HG02678 (cell line): Measurements from ENCODE around the gene CMKLR1.
A peak's percentile ranks its signal among the peaks of the same experiment; 100 is the strongest.

Source experiments
- ATAC-seq: cut with Tn5 transposase; IDR thresholded peaks from one replicate; pipeline ENCODE4 v1.9.1; 2021; ENCODE audit warnings: mild to moderate bottlenecking, moderate library complexity; ENCODE audit not compliant: unreplicated experiment

Gene CMKLR1

DNA sequence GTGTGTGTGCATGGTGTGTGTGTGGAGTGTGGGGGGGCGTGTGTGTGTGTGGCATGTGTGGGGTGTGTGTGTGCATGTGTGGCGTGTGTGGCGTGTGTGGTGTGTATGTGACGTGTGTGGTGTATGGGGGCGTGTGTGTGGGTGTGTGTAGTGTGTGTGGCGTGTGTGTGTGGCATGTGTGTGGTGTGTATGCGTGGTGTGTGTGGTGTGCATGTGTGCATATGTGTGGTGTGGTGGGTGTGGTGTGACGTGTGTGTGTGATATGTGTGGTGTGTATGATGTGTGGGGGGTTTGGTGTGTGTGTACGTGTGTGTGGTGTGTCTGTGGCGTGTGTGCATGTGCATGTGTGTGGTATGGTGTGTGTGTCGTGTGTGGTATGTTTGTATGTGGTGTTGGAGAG lies 24.1 kb upstream of the CMKLR1 start:
- no peak for ATAC-seq

GRCh38 chr12:108361606-108362005 lies 22.5 kb upstream of the CMKLR1 start:
- no peak for ATAC-seq

DNA sequence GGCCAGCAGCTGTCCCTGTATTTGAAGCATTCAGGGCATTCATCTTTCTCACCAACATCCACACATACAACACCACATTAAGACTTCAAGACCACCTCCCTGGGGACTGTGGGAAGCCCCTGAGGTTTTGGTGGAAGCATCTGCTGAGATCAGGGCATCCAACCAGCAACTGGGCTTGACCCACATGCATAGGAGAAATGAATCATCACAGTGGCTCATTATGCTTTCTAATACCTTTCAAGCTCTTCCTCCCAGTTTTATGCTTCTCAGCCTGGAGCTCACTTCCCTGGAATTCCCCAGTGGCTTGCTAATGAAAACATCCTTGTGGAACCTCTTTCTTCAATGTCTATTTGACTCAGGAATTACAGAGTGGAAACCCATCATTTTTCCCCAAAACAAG lies 21.4 kb upstream of the CMKLR1 start:
- ATAC-seq = peak; percentile 77

GRCh38 chr12:108360057-108360456 lies 20.9 kb upstream of the CMKLR1 start:
- no peak for ATAC-seq

DNA sequence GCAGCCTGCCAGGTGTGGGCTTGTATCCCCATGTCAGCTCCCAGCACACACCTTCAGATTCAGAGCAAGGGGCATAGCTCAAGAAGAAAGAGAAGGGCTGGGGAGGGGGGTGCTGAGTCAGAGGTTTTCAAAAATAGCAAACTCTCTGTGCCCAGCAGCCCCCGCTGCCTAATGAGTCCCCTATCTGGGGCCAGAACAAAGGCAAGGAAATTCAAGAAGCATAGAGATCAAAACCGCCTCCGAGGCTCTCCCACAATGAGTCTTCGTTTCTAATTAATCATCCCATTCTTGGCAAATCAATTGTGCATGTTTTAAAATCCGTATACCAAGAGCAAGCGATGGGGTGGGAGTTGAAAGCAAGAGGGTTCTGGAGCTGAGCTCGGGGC lies 19.5 kb upstream of the CMKLR1 start:
- ATAC-seq = no peak

DNA sequence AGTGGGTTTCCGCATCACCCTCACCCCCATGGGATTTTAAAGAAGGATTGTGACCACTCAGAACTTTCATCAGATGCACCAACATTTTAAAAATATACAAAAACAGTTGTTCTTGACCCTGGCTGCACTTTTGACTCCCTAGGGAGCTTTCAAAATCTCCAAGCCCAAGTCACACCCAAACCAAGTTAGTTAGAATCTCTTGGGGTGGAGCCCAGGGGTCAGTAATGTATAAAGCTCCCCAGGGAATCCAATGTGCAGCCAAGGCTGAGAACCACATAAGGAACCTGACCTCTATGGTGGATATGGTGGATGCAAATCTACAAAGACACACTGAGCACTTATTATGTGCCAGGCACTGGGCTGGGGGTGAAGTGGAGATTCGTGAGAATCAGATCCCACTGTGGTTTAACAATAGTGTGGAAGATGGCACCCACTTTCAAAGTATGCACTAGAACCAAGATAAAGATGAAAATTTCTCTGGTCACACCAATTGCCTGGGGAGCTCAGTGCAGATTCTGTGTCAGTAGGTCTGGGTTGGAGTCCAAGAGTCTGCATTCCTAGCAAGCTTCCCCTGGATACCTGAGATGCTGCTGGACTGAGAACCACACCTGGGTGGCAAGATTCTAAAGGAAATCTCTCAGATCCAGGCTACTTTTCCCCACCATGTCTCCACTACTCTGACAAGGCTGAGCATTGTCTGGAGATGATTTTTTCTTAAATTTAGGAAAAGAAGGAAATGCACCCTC lies 18.9 kb upstream of the CMKLR1 start:
- no peak for ATAC-seq

GRCh38 chr12:108356835-108357806 lies 18.0 kb upstream of the CMKLR1 start:
- ATAC-seq = no peak

DNA sequence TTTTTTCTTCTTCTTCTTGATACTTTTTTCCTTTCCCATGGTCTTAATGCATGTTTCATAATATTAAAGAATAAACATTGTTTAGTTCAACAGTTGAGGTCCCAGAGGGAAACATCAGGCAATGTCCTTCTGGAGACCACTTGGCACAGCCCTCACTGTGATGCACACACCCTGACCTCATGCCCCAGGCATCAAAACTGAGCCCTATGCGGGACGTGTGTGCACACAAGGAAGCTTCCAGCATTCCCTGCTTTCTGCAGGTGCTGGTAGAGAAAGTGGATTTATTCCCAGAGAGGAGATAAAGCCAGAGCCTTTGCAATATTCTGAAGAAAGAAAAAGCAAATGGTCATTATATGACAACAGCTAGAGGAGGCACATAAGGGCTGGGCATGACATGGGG lies 16.0 kb upstream of the CMKLR1 start:
- no peak for ATAC-seq

DNA sequence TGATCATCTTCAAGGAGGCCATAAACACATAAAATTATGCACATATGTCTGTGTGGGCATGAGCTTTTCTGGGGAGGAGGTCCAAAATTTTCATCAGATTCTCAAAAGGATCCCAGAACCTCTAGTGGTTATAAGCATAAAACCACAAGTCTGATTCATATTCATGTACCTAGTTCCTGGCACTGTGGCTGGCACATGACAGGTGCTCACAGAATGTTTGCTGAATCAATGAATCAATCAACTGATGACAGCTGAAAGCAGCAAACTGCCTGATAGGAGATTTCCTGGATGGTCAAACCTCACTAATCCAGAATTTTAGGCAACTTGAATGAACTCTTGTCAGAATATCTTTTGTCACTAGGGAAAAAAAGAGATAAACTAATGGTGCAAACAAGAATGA lies 13.5 kb upstream of the CMKLR1 start:
- ATAC-seq = no peak

DNA sequence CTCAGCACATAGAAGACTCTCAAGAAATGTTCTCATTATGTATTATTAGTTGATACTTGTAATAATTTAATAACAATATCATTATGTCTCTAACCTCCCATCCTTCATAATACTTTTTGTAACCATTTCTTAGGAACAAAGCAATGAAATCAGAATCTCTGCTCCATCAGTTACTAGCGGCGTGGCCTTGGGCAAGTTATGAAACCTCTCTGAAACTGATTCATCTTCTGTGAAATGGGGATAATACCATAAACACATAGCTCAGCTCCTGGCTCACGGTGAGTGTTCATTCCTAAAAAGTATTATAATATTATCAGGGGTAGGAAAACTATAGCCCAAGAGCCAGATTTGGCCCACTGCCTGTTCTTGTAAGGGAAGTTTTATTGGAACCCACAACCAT lies 11.4 kb upstream of the CMKLR1 start:
- no peak for ATAC-seq

GRCh38 chr12:108349278-108349688 lies 10.2 kb upstream of the CMKLR1 start:
- no peak for ATAC-seq

- no peak for ATAC-seq
These were observed 9.7 kb upstream of the CMKLR1 start for GRCh38 chr12:108348842-108349241.

DNA sequence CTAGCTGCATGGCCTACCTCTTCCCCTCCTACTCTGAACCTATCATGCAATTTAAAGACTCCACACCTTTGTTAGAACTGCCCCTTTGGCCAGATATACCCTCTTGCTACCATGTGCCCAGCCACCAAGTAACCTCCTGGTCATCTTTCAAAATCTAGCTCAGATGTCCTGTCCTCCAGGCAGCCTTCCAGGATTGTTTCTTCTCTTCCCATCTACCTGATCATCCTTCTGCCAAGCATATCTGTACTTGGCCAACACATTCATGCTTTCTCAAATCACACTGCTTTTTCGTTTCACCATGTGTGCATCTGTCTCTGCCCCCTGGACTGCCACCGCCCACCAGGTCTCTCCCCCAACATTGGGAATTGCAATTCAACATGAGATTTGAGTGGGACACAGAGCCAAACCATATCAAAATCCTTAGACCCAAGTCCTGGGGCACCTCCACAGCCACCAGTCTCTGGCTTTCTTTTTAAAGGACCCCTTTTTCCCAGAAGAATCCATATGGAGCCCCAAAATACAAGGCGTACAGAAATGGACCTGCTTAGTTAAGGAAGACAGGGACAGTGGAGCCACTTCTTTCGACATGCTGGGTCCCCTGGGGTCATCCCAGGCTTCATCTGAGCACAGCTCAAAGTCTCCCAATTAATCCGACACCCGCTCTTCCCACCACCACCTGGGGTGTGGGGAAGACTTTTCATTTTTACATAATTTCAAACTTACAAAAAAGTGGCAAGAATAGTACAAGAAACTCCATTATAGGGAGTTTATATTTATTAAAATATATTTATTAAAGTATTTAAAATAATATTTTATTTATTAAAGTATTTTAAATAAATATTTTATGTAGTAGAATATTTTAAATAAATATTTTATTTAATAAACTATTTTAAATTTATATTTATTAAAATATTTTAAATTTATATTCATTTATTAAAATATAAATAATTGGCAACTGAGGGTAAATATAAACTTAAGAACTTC lies 7.9 kb upstream of the CMKLR1 start:
- ATAC-seq = no peak

- no peak for ATAC-seq
These were observed 6.9 kb upstream of the CMKLR1 start for GRCh38 chr12:108345716-108346633.

DNA sequence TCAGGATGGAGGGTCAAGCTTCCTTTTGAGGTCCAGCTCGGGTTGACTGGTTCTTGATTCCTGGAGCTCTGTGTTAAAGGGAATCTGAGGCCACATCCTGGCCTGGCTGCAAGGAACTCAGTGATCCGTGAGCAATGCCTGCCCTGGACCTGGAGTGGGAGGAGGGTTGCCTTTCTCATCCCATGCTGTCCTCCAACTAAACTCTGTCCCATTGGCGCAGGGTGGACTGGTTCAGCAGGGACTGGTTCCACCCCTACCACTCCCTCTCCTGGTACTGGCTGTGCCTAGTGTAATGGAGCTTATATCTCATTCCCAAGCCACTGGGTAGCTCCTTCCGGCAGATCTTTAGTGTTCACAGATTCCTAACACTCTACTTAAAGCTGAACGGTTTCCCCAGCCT lies 3.9 kb upstream of the CMKLR1 start:
- ATAC-seq = no peak

DNA sequence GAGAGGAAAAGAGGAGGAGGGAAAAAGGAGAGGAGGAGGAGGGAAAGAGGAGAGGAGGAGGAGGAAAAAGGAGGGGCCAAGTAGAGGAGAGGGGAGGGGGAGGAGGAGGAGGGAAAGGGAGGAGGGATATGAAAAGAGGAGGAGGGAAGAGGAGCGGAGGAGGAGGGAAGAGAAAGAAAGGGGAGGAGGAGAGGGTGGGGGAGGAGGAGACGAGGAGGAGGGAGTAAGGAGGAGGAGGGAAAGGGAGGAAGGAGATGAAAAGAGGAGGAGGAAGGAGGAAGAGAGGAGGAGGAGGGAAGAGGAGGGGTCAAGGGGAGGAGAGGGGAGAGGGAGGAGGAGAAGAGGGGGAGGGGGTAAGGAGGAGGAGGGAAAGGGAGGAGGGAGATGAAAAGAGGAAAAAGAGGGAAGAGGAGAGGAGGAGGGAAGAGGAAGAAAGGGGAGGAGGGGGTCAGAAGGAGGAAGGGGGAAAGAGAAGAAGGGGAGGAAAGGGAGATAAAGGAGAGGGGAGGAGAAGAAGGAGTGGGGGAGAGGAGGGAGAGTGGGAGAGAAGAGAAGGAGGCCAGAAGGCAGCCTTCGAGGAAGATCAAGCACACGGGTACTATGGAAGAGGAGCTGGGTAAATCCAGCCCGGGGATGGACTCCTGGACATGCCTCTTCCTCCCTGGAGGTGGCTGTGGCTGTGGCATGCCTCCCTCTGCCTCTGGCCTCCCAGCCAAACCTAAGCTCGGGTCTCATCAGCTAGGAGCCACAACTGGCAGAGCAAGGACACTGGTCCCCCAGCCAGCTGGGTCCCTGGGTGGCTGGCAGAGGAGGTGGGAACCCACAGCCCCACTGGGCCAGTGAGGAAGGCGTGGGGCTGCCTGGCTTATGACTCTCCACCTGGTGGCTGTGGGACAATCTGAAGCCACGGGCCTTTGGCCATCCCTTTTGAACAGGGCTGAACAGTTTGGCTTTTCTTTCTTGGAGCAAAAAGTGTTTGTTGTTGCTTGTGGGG lies 3.0 kb upstream of the CMKLR1 start:
- ATAC-seq = no peak

DNA sequence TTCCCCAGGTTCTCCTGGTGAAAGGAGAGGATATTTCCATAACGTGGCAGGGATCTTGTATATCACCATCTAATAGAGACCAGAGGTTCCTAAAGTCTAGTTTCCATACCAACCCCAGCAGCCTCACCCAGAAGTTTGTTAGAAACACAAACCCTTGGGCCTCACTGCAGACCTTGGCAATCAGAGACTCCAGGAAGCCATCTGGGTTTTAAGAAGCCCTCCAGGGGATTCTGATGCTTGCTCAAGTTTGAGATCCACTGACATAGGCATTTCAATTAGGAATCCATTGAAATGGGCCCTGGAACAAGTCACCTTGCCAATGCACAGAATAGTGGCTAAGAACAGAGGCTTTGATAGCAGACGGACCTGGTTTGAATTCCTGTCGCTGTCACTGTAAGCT lies 2.2 kb upstream of the CMKLR1 start:
- ATAC-seq = no peak

GRCh38 chr12:108340037-108340436 lies 926 bp upstream of the CMKLR1 start:
- no peak for ATAC-seq
